Ishikawa (cell line): Measurements from ENCODE around the gene CEACAM16.

Experiments
- CEBPB ChIP-seq: IDR thresholded peaks from 2 replicates; pipeline ENCODE4 v1.6.1; 2012
- CREB1 ChIP-seq: IDR thresholded peaks from 2 replicates; pipeline ENCODE4 v1.6.1; 2012; ENCODE audit warnings: low read depth
- EGR1 ChIP-seq: IDR thresholded peaks from 2 replicates; pipeline ENCODE4 v1.6.1; 2012
- EP300 ChIP-seq: IDR thresholded peaks from 2 replicates; pipeline ENCODE4 v1.6.1; 2012; ENCODE audit warnings: borderline replicate concordance
- NFIC ChIP-seq: IDR thresholded peaks from 2 replicates; pipeline ENCODE4 v1.6.1; 2012
- RAD21 ChIP-seq: IDR thresholded peaks from 2 replicates; pipeline ENCODE4 v1.6.1; 2012; ENCODE audit warnings: low read depth
- TAF1 ChIP-seq: IDR thresholded peaks from 2 replicates; pipeline ENCODE4 v1.6.1; 2012; ENCODE audit warnings: low read depth, mild to moderate bottlenecking
- TCF12 ChIP-seq: IDR thresholded peaks from 2 replicates; pipeline ENCODE4 v1.6.1; 2012; ENCODE audit warnings: low read depth
- YY1 ChIP-seq: IDR thresholded peaks from 2 replicates; pipeline ENCODE4 v1.6.1; 2012; ENCODE audit warnings: low read depth
- ZBTB7A ChIP-seq: IDR thresholded peaks from 2 replicates; pipeline ENCODE4 v1.6.1; 2012; ENCODE audit warnings: low read depth
- TF ChIP-seq, protein P1 (sequence below): IDR thresholded peaks from 2 replicates; pipeline ENCODE4 v1.6.1; 2012; ENCODE audit warnings: low read depth, mild to moderate bottlenecking
- TF ChIP-seq, protein P2 (sequence below): IDR thresholded peaks from 2 replicates; pipeline ENCODE4 v1.6.1; 2012
- TF ChIP-seq, protein P3 (sequence below): IDR thresholded peaks from 2 replicates; pipeline ENCODE4 v1.6.1; 2012

DNA sequence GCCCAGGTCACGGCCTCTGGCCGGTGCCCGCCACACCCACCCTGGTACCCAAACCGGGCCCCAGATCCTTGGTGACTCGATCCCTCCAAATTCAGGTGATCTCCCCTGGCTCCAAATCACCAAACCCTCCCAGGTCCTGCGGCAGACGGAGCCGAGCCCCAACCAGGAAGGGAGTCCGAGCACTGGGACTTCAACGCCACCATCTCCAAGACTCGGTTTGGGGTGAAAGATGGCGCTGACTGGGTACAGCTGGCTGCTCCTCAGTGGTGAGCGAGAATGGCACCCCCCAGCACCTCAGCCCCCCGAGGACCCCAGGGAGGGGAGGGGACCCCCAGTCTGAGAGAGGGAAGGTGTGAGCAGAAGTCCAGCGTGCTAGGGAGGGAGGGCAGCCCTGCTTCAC, 2.3 kb downstream of the CEACAM16 start:
- TF ChIP-seq EP300, result no peak
- no peak for TF ChIP-seq TAF1
- TF ChIP-seq, protein P1, sequence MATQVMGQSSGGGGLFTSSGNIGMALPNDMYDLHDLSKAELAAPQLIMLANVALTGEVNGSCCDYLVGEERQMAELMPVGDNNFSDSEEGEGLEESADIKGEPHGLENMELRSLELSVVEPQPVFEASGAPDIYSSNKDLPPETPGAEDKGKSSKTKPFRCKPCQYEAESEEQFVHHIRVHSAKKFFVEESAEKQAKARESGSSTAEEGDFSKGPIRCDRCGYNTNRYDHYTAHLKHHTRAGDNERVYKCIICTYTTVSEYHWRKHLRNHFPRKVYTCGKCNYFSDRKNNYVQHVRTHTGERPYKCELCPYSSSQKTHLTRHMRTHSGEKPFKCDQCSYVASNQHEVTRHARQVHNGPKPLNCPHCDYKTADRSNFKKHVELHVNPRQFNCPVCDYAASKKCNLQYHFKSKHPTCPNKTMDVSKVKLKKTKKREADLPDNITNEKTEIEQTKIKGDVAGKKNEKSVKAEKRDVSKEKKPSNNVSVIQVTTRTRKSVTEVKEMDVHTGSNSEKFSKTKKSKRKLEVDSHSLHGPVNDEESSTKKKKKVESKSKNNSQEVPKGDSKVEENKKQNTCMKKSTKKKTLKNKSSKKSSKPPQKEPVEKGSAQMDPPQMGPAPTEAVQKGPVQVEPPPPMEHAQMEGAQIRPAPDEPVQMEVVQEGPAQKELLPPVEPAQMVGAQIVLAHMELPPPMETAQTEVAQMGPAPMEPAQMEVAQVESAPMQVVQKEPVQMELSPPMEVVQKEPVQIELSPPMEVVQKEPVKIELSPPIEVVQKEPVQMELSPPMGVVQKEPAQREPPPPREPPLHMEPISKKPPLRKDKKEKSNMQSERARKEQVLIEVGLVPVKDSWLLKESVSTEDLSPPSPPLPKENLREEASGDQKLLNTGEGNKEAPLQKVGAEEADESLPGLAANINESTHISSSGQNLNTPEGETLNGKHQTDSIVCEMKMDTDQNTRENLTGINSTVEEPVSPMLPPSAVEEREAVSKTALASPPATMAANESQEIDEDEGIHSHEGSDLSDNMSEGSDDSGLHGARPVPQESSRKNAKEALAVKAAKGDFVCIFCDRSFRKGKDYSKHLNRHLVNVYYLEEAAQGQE, result no peak
- no peak for TF ChIP-seq CREB1
- TF ChIP-seq, protein P2, sequence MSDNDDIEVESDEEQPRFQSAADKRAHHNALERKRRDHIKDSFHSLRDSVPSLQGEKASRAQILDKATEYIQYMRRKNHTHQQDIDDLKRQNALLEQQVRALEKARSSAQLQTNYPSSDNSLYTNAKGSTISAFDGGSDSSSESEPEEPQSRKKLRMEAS, result no peak
- TF ChIP-seq ZBTB7A, result no peak
- no peak for TF ChIP-seq CEBPB
- TF ChIP-seq, protein P3, sequence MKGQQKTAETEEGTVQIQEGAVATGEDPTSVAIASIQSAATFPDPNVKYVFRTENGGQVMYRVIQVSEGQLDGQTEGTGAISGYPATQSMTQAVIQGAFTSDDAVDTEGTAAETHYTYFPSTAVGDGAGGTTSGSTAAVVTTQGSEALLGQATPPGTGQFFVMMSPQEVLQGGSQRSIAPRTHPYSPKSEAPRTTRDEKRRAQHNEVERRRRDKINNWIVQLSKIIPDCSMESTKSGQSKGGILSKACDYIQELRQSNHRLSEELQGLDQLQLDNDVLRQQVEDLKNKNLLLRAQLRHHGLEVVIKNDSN, result no peak
- no peak for TF ChIP-seq RAD21
- TF ChIP-seq TCF12, result no peak
- no peak for TF ChIP-seq NFIC
- TF ChIP-seq YY1, result no peak
- TF ChIP-seq EGR1, result no peak
